Measurements from ENCODE around the gene FHIT.
A peak's percentile ranks its signal among the peaks of the same experiment; 100 is the strongest.

Gene FHIT

DNA sequence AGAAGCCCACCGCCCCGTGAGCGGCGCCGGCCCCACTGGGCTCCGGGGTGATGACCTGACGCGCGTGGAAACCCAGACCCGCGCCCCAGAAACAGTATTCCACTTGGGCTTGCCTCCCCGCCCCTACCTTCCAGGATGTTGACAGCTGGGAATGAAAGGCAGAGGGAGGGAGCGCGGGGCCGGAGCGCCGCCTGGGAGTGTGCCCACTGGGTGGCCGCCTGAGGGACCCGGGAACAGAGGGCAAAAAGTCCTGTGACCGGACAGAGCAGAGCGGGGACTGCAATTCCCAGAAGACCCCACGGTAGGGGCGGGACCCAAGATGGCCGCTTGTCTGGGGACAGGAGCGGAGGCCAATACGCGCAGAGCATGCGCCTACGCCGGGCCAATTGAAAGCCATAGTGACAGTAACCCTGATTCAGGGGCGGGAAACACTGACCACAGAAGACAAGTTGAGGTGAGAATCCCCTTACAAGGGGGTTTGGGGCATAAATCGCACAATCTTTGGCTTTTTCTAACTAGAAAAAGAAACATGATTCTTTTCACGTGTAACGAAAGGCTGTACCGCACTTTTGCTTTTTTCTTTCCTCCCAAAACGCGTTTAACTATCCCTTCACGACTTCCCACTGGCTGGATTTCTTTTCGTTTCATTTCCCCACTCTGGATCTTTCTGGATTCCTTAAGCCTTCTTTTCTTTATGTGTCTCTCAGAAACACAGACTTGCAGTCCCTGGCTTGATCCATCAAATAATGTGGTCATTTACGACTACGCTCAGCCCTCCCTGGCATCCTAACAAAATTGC lies at the start of gene FHIT:
FHIT (minus strand) TSS at position 279 of the 799 bp plus-strand sequence.
- DNase-seq, result peak; percentile 81

DNA sequence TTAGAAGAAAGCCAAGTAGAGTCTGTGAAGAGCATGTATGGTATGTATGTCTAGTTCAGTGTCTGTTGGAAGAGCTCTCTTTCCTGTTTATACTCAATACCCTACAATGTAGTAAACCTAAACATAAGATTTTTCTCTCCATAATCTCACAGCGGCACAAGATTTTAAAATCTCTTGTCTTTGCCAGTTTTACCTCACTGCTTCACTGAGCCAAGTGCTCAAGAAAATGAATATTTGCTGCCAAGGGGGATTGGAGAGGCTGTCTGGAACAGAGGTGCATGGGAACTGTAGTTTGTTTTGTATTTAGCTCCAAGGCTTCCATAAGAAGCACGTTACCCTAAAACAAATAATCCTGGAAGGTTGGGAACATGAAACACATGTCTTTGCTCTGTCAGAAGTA lies 49.5 kb upstream of the FHIT start:
- DNase-seq, result no peak

DNA sequence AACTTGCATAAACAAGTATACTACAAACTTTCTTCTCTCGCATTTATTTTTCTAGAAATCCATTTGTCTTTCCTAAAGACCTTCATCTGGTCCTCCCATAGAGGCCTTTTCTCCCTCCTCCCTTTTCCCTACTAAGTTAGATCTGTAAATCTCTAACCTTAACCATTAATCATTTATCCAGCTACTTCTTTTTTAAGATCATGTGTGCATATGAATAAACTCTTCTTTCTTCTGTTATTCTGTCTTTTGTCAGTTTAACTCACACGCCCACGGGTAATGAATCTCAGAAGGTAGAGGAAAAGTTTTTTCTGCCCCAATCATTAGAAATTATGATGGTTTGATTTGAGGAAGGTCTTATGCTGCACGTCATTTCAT lies 48.7 kb upstream of the FHIT start:
- DNase-seq, result no peak

DNA sequence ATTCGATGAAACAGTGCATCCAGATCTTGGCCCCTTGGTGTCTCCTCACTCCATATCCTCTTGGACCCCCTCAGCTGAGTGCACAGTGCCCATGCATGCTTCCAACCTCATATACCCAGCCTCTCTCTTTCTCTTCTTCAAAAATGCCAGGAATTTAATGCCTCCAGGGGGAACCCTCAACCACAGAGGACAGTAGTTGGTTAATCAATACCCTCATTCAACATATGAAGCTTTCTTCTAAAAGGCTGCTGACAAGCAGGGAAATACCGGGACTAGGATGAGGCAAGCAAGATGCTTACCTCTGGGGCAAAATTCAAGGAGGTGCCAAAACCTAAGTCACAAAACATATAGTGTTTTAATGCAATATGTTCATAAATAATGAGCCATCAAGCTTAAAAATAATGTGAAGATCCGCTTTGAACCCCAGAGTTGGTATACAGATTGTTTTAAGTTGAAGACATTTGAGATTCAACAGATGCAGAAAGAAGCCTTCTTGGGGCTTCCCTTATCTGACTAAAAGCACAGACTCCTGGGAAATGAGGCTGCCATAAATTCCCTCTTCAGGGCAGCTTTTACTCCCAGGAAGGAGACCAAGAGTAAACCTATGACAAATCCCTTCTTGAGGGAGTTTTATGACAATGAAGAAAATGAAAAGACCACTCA lies 48.2 kb upstream of the FHIT start:
- DNase-seq, result no peak

DNA sequence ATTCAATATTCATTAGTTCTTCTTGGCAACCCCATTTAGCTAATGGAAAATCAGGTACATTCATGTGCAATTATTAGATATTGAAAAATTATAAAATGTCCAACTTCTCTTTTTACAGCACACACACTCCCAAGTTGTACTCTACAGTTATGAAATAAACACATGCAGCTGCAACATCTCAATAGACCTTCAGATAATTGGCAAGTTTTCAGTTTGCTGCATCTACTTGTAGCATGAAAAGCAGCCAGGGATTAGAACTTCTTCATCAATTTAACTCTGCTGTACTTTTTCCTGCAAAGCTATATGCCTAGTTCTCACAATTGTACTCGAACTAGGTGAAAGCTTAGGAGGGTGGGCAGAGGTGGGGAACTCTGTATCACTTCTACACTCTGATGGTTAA lies 46.6 kb upstream of the FHIT start:
- no peak for DNase-seq

DNA sequence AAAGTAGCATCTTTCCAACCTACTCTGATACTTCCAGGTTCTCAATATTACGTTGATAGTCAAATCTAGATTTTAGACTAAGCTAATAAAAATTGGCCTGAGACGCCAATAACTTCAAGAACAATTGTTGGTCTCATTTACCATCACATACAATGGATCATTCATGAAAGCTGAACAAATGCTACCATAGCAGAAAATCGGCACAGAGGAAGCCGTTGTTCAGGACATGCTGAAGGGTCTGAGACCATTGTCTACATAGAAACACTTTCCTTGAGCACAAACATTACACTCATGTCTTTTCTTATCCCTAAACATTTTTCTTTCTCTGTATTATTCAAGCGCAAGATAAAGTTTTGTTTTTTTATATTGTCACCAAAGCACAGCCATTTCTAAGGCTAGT lies 37.2 kb upstream of the FHIT start:
- DNase-seq, result no peak

DNA sequence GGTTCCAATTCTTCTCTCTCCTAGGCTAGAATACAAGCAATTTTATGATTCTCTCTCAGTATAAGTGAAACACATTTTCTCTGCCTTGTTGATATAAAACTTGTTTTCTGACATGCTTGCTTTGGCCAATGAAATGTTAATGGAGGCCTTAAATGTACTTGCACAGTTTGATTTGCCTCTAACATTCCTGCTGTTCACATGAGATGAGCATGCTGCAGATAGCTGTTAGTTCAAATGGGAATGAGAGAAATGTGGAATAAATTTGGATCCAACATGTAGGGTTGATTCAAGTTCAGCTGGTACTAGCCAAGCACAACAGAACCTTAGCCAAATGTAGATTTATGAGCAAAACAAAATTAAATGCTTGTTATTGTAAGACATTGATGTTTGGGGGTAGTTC lies 32.6 kb upstream of the FHIT start:
- no peak for DNase-seq

DNA sequence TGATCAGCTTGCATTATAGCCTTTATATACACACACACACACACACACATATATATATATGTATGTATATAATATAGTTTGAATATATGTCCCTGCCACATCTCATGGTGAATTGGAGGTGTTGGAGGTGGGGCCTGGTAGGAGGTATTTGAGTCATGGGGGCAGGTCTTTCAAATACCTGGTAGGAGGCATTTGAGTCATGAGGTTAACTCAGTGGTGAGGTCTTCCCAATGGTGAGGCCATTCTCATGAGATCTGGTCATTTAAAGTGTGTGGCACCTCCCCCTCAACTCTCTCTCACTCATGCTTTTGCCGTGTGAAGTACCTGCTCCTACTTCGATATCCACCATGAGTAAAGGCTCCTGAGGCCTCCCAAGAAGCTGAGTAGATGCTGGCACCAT lies 27.5 kb upstream of the FHIT start:
- no peak for DNase-seq

DNA sequence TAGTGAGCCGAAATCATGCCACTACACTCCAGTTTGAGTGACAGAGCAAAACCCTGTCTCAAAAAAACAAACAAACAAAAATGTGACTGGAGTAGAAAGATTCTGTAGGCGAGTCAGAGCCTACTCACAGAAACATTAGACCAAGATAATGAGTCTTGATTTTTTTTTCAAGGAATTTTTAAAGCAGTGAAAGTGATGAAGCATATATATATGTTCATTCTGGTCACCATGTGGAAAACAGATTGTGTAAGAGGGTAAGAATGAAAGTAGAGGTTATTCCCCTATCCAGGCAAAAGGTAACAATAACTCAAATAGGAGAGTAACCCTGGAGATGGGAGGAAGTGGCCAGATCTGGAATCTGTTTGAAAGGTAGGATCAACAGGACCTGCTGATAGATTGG lies 26.2 kb upstream of the FHIT start:
- DNase-seq, result no peak

DNA sequence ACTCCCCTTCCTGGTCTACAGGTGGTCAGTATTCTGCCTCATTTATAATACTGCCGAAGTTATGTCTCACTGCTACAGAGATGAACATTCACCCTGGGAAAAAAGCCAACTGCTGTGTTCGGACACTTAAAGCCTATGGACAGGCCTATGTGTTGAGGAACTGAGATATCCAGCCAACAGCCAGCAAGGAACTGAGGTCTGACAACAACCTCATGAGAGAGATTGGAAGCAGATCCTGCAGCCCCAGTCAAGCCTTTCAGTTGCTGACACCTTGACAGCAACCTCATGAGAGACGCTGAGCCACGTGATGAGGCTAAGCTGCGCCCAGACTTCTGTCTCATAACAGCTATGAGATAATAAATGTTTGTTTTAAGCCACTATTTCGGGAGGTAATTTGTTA lies 18.2 kb upstream of the FHIT start:
- no peak for DNase-seq

DNA sequence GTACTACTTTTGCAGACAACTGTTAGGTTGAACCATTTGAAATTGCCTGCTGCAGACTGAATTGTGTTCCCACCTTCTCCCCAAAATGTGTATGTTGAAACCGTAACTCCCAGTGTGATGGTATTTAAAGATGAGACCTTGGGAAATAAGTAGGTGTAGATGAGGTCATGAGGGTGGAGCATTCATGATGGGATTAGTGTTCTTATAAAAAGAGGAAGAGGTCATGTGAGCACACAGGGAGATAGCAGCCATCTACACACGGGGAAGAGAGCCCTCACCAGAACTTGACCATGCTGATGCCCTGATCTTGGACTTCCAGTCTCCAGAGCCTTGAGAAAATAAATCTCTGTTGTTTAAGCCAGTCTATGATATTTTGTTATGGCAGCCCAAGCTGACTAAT lies 17.4 kb upstream of the FHIT start:
- DNase-seq, result no peak

DNA sequence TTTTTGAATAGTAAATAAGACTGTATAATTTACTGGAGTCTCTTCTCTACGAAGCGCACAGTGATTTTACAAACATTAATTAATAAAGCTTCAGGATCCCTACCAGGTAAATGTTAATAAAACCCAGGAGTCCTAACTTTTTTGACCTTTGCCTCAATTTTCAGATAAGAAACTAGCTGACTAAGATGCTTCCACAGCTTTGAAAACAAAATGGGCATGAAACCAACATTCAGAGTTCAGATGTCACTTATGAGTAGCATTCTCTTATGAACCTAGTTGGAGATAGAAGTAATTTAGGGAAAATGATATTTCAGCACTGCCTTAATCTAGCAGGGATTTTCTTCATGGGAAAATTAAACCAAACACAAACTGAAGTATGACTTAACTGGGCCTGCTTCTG lies 13.0 kb upstream of the FHIT start:
- no peak for DNase-seq

DNA sequence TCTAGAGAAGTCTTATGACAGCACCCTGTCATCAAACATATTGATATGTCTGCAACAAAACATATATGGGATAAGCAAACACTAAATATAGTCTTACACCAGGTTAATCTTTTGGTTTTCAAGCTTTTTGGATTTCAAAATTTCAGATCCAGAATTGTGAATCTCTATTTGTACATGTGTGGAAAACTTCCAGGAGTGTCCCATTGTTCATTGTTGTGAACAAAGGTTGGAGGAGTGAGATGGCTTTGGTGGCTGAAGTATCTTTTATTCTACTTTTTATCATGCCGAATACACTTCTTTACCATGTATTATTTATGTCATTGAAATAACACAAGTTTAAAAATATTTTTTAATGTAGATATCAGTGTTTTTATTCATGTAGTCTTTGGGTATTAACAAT lies 5.9 kb upstream of the FHIT start:
- no peak for DNase-seq

DNA sequence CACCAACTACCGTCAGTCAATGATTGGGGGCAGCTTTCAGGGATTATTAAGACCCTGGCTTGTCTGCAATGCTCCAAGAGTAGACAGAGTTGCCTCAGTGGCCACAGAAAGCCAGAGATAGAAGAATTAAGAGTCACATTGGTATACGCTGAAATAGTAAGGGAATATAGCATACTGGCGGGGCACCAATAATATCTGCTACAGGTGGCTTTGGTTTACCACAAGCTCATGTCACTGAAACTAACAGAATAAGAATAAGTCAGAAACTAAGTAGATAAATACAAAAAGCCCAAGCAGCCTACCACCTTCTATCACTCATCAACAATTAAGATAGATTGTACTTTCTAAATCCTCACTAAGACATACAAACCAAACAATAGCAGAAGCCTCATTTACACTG lies 2.5 kb upstream of the FHIT start:
- DNase-seq, result no peak

DNA sequence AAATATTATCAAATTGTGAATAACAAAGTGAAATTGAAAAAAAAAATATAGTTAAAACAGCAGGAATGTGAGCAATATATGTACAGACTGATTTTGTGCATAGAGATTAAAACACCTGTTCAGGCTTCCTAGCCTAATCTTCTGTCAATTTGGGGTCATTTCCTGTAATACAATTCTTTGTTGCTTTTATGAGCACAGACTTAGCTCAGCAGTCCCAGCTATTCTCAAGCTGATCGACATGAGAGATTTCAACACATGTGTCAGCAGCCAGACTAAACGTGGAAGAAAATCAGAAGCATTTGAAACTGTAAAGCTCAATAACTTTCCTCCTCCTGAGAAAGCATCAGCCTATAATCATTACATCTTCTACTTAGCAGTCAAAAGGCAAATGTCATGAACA lies 1.6 kb upstream of the FHIT start:
- DNase-seq, result no peak

DNA sequence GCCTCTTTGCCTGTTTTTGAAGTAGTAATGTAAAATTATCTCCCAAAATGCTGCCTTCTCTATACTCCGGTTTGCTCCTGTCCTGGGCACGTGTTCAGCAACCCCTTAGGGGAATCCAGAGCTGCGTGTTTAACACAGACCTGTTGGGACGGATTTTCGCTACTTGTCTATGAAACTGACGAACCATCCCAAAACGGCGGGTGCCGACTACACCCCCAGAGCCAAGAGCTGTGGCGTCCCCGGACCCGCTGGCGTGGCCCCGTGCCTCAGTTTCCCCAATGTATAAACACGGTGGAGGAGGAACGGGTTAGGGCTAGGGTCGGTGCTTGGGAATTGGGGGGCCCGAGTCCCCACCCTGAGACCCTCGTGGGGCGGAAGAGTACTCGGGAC lies 473 bp downstream of the FHIT start:
- DNase-seq, result no peak

DNA sequence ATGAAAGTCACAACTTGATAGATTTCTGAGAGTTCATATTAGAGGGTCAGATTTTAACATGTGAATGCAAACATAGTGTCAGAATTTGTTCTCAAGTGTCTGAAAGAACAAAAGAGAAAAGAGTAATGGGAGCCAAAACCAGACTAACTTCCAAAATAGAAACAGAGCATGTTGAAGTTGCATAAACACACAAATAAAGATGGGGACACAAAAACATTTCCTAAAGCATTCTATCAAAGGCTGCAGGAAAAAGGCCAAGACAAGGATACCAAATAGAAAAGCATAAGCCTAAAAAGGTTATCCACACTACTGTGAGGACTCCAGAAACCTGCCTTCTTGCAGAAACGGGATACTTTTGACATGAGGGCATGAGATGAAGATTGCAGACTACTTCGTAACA lies 2.8 kb downstream of the FHIT start:
- DNase-seq, result no peak

DNA sequence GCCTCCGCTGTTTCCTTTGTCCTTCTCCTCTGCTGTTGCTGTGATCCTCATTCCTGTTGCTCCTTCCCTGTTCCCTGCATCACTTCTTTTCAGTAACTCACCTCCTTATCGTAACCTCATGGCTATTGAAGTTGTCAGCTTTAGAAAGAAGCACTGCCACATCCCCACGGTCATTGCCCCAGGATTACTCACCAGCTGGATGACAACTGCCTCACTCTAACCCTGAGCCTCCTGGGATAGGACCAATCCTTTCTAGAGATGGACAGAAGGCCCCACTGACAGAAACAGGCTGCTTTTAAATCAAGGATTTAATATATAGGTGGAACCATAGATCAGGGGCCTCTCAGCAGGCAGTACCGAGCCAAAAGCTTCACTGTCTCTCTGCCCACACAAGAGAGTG lies 4.1 kb downstream of the FHIT start:
- no peak for DNase-seq

DNA sequence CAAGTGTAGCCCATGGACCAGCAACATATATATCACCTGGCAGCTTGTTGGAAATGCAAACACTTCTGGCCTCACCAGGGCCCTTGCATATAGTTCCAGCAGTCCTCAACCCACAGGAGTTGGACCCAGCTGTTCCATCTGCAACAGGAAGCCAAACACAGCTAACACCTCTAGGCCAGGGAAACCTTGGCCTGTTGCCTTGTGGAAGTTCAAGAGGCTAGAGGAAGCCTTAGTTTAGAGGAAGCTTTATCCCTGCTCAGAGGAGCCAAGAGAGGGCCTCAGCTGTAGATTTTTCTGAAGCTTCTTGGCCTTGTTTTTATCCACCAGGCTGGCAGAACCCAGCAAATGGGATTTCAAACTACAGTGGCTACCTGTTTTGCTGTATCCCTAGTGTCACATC lies 11.4 kb downstream of the FHIT start:
- no peak for DNase-seq

DNA sequence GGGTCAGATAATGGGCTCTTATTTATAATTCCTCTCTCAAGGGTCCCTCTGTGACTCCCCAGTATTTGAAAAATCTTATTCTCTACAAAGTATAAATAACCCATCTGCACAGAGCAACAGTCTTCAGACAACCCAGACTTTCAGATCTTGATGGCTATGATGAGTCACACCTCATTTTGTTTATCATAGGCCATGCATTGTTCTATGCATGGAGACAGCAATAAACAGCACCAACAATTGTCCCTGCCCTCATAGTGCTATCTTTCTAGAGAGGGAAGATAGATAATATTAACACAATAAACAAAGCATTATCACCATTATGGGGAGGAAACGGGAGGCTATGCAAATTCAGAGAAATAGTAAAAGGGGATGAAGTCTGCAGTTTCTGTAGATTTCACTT lies 13.4 kb downstream of the FHIT start:
- no peak for DNase-seq

DNA sequence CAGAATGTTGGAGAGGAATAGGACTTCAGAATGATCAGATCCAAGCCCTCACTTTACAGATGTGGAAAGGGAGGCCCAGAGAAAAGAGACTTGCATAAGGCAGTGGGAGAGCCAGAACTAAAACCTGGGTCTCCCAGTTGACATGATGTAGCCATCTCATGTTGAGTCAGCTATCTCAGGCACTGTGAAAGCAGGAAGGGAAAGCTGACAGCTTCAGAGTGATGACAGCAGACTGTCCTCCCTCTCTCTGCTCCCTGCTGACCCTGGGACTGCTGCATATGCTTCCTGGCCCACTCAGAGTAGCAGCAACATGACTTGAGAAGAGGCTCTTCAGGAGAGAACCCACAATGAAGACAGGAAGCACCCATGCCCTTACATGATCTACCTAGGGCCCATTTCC lies 14.7 kb downstream of the FHIT start:
- DNase-seq, result no peak

DNA sequence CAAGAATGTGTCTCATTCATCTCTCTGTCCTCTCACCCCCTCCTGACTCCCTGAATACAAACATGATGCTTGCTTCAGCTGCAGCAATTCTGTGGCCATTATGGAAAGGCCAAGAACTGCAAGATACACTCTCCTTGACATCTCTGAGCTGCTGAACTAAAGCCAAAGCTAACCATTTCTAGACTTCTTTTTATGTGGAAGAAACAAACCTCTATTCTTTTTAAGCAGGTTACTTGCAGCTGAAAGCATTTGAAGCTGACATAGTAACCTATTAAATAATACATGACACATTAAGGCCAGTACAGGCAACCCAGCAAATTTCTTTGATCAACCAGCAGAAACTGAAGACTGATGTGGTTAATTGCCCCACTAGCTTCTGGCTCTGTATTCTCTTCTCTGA lies 17.5 kb downstream of the FHIT start:
- no peak for DNase-seq

DNA sequence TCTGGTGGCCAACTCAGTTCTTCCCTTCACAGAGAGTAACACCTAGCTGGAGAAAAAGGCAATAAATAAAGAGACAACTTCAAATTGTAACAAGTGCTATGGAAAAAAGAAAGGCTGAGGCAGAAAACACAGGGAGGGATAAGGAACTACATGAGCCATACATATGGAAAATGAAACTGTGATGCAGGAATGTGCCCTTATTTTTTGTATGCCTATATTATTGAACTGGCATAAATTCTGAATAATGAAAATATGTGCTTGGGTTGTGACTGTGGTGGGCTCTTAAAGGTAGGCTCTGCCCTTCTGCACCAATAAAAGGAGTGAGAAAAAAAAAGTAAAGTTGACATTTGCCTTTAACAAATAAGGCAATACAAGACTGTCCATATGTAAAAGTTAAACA lies 19.6 kb downstream of the FHIT start:
- no peak for DNase-seq

DNA sequence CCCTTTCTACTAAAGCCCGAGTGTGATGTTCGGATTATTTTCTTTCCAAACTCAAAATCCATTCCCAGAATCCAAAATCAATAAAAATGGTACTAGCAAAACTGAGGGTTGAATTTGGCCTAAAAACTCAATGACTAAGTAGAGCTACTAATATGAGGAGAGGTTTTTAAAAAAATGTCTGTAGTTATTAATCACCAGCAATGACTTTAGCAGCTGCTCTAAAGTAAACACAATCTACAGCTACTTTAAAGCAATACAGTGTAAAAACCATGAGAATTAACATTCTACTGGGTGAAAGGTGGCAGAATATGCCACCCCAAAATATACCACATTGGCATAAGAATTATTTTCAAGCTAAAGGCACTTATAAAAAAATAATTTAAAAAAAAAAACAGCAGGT lies 23.5 kb downstream of the FHIT start:
- no peak for DNase-seq

DNA sequence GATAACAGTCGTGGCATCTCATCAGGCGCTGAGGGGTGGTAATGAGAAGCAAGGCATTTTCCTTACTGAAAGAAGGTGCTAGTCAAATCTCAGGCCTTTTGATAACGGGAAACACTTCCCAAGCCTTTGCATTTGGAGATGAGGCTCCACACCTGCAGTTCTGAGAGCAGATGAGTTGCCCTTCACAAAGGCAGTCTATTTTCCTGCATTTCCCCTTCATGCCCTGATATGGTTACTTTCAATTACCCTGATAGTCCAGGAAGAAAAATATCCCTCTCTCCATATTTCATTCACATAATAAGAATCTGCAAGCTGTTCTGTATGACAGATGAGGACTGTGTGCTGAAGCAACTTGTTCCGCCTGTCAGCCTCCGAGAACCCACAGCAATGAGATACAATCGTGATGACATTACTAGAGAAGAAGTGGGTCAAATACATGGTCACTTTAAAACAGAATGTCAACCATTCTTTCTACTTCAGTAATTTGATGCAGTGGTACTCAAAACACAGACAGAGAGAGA lies 25.0 kb downstream of the FHIT start:
- DNase-seq, result no peak
